Fibroblast of skin of right quadriceps (primary cell): Measurements from ENCODE around the gene GPRIN3.

ENCODE experiments used
- DNase-seq: peaks from one replicate; pipeline ENCODE4 v3.0.0-alpha.2; 2013

Gene GPRIN3

GRCh38 chr4:89253311-89253710 is 54.3 kb downstream of the GPRIN3 start:
- no peak for DNase-seq

- DNase-seq = no peak
Observed at GRCh38 chr4:89251396-89251795, 56.2 kb downstream of the GPRIN3 start.

- no peak for DNase-seq
Observed at GRCh38 chr4:89249716-89250361, 57.8 kb downstream of the GPRIN3 start.

GRCh38 chr4:89249313-89249712 is 58.3 kb downstream of the GPRIN3 start:
- DNase-seq = no peak

GRCh38 chr4:89248879-89249281 is 58.7 kb downstream of the GPRIN3 start:
- DNase-seq = no peak

- no peak for DNase-seq
Observed at GRCh38 chr4:89247951-89248350, 59.6 kb downstream of the GPRIN3 start.

GRCh38 chr4:89245459-89245858 is 62.1 kb downstream of the GPRIN3 start:
- DNase-seq = no peak

GRCh38 chr4:89243733-89244252 is 63.8 kb downstream of the GPRIN3 start:
- DNase-seq = no peak

- no peak for DNase-seq
Observed at GRCh38 chr4:89242864-89243732, 64.5 kb downstream of the GPRIN3 start.

GRCh38 chr4:89242216-89242615 is 65.4 kb downstream of the GPRIN3 start:
- no peak for DNase-seq

GRCh38 chr4:89230271-89230670 is 77.3 kb downstream of the GPRIN3 start:
- no peak for DNase-seq

- DNase-seq = peak; percentile 55
Observed at GRCh38 chr4:89226665-89227574, 80.7 kb downstream of the GPRIN3 start.

GRCh38 chr4:89222170-89222569 is 85.4 kb downstream of the GPRIN3 start:
- no peak for DNase-seq

GRCh38 chr4:89221167-89221867 is 86.3 kb downstream of the GPRIN3 start:
- peak; percentile 12 for DNase-seq

GRCh38 chr4:89218587-89218986 is 89.0 kb downstream of the GPRIN3 start:
- no peak for DNase-seq

GRCh38 chr4:89217604-89218003 is 90.0 kb downstream of the GPRIN3 start:
- DNase-seq = no peak

- no peak for DNase-seq
Observed at GRCh38 chr4:89216866-89217265, 90.7 kb downstream of the GPRIN3 start.

GRCh38 chr4:89216422-89216821 is 91.2 kb downstream of the GPRIN3 start:
- no peak for DNase-seq

- DNase-seq = no peak
Observed at GRCh38 chr4:89215736-89216135, 91.9 kb downstream of the GPRIN3 start.

- no peak for DNase-seq
Observed at GRCh38 chr4:89214308-89214707, 93.3 kb downstream of the GPRIN3 start.

- DNase-seq = no peak
Observed at GRCh38 chr4:89213382-89213701, 94.3 kb downstream of the GPRIN3 start.

- DNase-seq = no peak
Observed at GRCh38 chr4:89212666-89213381, 94.8 kb downstream of the GPRIN3 start.
